ENCODE data around the gene ERC2. TPM values are rescaled to one million over a fixed set of nuclear protein-coding genes. Genes with fewer than 3 reads are reported as not detected.

ERC2 gene
- total RNA-seq, 1 experiment from 2014 or later, result 0.77 TPM

- ChIA-PET CTCF (no interaction called here), POLR2A (ENCODE audit: unreplicated experiment) (interaction anchor here (0.6 kb wide), 1 partner anchor 29 kb away, joined by 3 read pairs; no protein-coding TSS in a partner anchor)
- intact Hi-C loops (cut with micrococcal nuclease), result no loop called here
- TF ChIP-seq CTCF (conservative IDR thresholded peaks at IDR 0.05; ENCODE audit: low read depth, low read length), result no peak
- TF ChIP-seq EZH2 (IDR thresholded peaks at IDR 0.05; ENCODE audit: low read length, unreplicated experiment), result no peak
- TF ChIP-seq EZH2phosphoT487 (IDR thresholded peaks at IDR 0.05; ENCODE audit: borderline replicate concordance, low read length), result no peak
- H3F3A ChIP-seq (ENCODE audit: low read length, unreplicated experiment), result no peaks in the 10 kb centered on the region
- no peak overlapping the region for H3K4me3 ChIP-seq (ENCODE audit: low read length)
- no peaks in the 10 kb centered on the region for H3K9me3 ChIP-seq (ENCODE audit: low read length)
- H3K27me3 ChIP-seq (ENCODE audit: low read length), result no peaks in the 10 kb centered on the region
- no peaks in the 10 kb centered on the region for H3K36me3 ChIP-seq (ENCODE audit: low read depth, low read length)
- no peaks in the 10 kb centered on the region for H3K79me2 ChIP-seq (ENCODE audit: low read length)
- ATAC-seq (no peak), DNase-seq (no peak)
- no peak overlapping the region for H3K27ac ChIP-seq (ENCODE audit: low read length)
- no peak overlapping the region for H3K9ac ChIP-seq (ENCODE audit: low read length)
- H3K4me2 ChIP-seq (ENCODE audit: low read length), result no peak overlapping the region
- H3K9me2 ChIP-seq (replicated peaks; ENCODE audit: low read length), result no peaks in the 10 kb centered on the region
- H4K20me1 ChIP-seq (ENCODE audit: low read length), result no peaks in the 10 kb centered on the region
- BruUV-seq (replicated peaks), result no TSS peak
- H3K4me1 ChIP-seq (ENCODE audit: insufficient read depth, low read length), result peaks cover 5% of the 10 kb centered on the region; the same call in 1 of the 2 replicates
- no peak overlapping the region for H2AFZ ChIP-seq (ENCODE audit: low read length)
These were observed 927.7 kb downstream of the ERC2 start for GRCh38 chr3:55540579-55540978.

- POLR2A ChIA-PET (ENCODE audit: unreplicated experiment), result no interaction called here
- TF ChIP-seq CTCF (conservative IDR thresholded peaks at IDR 0.05; ENCODE audit: low read depth, low read length), result no peak
- TF ChIP-seq EZH2phosphoT487 (IDR thresholded peaks at IDR 0.05; ENCODE audit: borderline replicate concordance, low read length), result no peak
- no peak for TF ChIP-seq EZH2 (IDR thresholded peaks at IDR 0.05; ENCODE audit: low read length, unreplicated experiment)
These were observed 930.1 kb downstream of the ERC2 start for GRCh38 chr3:55538158-55538557.

GRCh38 chr3:55537563-55537962, 930.7 kb downstream of the ERC2 start:
- no peak for TF ChIP-seq CTCF (conservative IDR thresholded peaks at IDR 0.05; ENCODE audit: low read depth, low read length)
- no peak for TF ChIP-seq EZH2 (IDR thresholded peaks at IDR 0.05; ENCODE audit: low read length, unreplicated experiment)
- no peak for TF ChIP-seq EZH2phosphoT487 (IDR thresholded peaks at IDR 0.05; ENCODE audit: borderline replicate concordance, low read length)
- Histone ChIP-seq H3F3A (ENCODE audit: low read length, unreplicated experiment) (no peaks in the 10 kb centered on the region), H4K20me1 (ENCODE audit: low read length) (no peaks in the 10 kb centered on the region), H3K9me3 (ENCODE audit: low read length) (no peaks in the 10 kb centered on the region), H3K4me1 (ENCODE audit: insufficient read depth, low read length) (peaks cover 10% of the 10 kb centered on the region), H3K27me3 (ENCODE audit: low read length) (no peaks in the 10 kb centered on the region), H3K36me3 (ENCODE audit: low read depth, low read length) (no peaks in the 10 kb centered on the region), H3K9me2 (replicated peaks; ENCODE audit: low read length) (no peaks in the 10 kb centered on the region), H3K4me3 (ENCODE audit: low read length) (no peak overlapping the region), H3K9ac (ENCODE audit: low read length) (no peak overlapping the region), H3K27ac (ENCODE audit: low read length) (no peak overlapping the region), H3K4me2 (ENCODE audit: low read length) (no peak overlapping the region), H2AFZ (ENCODE audit: low read length) (no peak overlapping the region), H3K79me2 (ENCODE audit: low read length) (no peaks in the 10 kb centered on the region)
- intact Hi-C loops (cut with micrococcal nuclease), result no loop called here
- no peak for DNase-seq
- POLR2A ChIA-PET (ENCODE audit: unreplicated experiment), result no interaction called here
- CTCF ChIA-PET, result no interaction called here
- no peak for ATAC-seq
- BruUV-seq (replicated peaks), result no TSS peak

More at GRCh38 chr3:55538158-55538557, 930.1 kb downstream of the ERC2 start:
- H3K9me2 ChIP-seq (replicated peaks; ENCODE audit: low read length), result no peaks in the 10 kb centered on the region
- no TSS peak for BruUV-seq (replicated peaks)
- H3K4me3 ChIP-seq (ENCODE audit: low read length), result no peak overlapping the region
- DNase-seq, result no peak
- H3K79me2 ChIP-seq (ENCODE audit: low read length), result no peaks in the 10 kb centered on the region
- no peak overlapping the region for H3K4me2 ChIP-seq (ENCODE audit: low read length)
- H3K36me3 ChIP-seq (ENCODE audit: low read depth, low read length), result no peaks in the 10 kb centered on the region
- H3K9me3 ChIP-seq (ENCODE audit: low read length), result no peaks in the 10 kb centered on the region
- no peaks in the 10 kb centered on the region for H3K27me3 ChIP-seq (ENCODE audit: low read length)
- H4K20me1 ChIP-seq (ENCODE audit: low read length), result no peaks in the 10 kb centered on the region
- CTCF ChIA-PET, result no interaction called here
- ATAC-seq, result no peak
- no peak overlapping the region for H2AFZ ChIP-seq (ENCODE audit: low read length)
- intact Hi-C loops (cut with micrococcal nuclease), result no loop called here
- H3K27ac ChIP-seq (ENCODE audit: low read length), result no peak overlapping the region
- no peak overlapping the region for H3K9ac ChIP-seq (ENCODE audit: low read length)
- H3K4me1 ChIP-seq (ENCODE audit: insufficient read depth, low read length), result peaks cover 10% of the 10 kb centered on the region
- H3F3A ChIP-seq (ENCODE audit: low read length, unreplicated experiment), result no peaks in the 10 kb centered on the region

All from PC-3 (cell line).